Fibroblast of upper back skin (primary cell): ENCODE measurements around the gene PCSK6.
"Not testable (repeated sequence)": the region's sequence is repeated elsewhere in the genome, so short reads cannot be mapped to it uniquely, and the experiment has no call there.

Experiments used
- DNase-seq: peaks from one replicate; pipeline ENCODE4 v3.0.0-alpha.2; 2013

The PCSK6 gene

DNA sequence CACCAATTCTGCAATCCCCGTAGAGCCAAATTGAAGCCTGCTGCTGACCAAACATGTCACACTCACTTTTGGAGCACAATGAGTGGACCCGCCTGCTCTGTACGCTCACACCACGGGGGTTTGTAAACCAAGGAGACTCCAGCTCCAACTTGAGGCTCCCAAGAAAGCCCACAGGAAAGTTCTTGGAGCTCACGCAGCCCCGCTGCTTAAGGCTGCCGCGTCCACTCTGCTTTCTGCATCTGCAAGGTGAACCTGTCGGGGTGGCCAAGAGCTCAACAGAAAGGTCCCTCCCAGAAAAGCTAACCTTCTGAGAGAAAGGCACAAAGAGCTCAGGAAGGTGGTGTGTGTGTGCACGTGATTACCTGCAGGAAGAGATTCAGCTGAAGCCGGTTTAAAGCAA lies 94.9 kb downstream of the PCSK6 start:
- no peak for DNase-seq

DNA sequence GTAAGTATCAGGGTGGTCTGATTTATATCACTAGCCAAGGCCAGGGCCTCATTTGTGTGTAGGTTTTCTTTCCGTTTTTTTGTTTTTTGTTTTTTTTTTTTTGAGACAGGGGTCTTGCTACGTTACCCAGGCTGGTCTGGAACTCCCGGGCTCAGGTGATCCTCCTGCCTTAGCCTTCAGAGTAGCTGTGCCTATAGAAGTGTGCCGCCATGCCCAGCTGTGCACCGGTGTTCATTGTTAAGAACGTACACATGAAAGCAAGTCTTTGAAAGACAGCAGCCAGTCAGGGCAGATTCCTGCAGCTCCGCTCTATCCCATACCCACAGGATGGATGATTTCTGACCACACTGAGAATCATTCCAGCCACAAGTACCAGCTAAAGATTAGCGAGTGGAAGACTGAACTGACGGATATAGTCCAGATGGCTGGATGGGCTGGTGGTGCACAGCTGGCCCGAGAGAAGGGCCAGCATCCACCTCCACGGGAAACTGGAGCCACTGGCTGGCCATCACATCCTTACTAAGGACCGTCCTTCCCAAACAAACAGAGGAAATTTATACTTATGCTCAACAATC lies 95.4 kb downstream of the PCSK6 start:
- DNase-seq = no peak

DNA sequence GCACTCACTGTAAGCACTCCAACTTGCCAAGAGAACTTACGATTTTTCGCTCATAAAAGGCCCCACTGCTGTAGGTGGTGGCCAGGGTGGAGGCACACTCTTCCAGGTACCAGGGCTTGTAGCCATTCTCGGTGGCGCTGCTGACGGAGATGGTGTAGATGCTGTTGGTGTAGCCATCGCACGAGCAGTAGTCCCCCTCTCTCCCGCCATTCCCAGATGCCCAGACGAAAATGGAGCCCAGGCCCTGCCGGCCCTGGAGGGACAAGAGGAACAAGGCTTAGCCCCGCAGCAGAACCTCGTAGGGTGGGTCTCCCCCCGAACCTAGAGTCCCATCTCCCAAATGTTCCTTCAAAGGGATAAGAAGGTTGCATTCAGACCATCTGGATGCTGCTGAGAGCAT lies 96.3 kb downstream of the PCSK6 start:
- no peak for DNase-seq

DNA sequence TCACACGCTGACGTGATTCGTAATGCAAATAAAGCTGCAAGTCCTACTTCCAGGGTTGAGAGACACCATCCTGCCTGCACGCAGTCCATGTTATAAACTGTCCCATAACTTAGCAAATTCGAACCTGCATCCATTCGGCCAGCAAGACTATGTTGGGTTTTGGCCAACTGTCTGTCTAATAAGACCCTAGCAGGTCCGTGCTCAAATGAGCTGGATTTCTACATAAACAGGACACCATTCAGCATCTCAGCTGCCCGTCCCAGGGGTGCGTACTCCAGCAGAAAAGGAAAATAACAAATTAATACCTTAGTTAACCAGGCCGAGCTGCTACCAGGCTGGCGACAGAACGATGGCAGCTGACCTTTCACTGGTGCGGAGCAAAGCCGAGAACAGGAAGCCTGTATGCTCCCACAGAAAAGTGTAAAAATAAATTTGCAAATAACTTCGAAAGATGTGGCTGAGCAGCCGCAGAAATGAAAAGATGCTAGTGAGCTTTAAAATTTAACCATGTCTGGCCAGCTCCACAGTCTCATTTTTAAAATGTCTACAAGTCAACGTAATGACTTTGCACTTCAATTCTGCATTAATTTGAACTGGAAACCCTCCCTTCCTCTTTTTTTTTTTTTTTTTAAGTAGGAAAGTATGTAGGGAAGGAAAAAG lies 97.4 kb downstream of the PCSK6 start:
- no peak for DNase-seq

DNA sequence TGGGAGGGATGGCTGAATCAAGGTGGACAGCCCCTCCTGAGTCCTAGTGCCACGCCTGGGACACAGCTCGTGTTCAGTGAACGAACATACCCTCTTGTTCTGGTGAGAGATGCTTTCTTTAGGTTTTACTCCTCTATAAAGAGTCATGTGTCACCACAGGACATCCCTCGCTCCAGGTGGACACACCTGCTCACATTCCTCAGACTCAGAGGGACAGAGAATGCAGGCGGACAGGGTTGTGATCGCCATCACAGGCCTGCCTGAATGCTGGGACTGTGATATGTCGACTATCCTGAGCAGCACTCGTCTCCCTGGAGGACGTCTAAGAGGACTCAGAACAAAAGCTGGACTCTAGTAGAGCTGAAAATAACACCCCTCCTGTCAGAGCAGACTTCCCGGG lies 98.1 kb downstream of the PCSK6 start:
- no peak for DNase-seq

DNA sequence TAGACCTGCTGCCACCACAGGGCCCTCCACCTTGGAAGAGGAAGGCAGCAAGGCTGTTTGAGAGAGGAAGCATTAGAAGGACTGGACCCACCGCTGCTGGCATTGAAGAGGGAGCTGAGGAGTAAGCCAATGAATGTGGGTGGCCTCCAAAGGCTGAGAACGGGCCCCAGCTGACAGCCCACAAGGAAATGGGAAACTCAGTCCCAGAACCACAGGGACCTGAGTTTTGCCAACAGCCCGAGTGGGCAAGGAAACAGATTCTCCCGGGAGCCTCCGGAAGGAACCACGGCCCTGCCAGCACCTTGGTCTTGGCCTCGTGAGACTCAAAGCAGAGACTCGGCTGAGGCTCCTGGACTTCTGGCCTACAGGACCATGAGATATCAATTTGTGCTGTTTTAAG lies 99.0 kb downstream of the PCSK6 start:
- DNase-seq = no peak

DNA sequence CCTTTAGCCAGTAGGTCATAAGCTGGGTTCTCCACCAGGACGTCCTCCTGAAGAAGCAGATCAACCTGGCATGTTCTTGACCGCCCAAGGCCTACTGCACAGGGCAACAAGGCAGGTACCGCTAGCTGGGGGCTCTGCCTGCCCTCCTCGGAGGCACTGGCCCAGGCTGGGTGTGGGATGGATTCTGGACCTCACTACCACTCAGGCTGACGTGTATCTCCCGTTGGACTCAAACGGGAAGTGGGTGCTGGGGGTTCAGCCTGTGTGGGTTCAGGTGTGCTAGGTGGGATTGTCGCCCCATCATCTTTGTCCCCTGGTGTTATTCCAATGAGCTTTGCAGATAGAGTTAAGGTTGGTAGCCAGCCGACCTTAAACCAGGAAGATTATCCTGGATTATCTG lies 99.4 kb downstream of the PCSK6 start:
- no peak for DNase-seq

DNA sequence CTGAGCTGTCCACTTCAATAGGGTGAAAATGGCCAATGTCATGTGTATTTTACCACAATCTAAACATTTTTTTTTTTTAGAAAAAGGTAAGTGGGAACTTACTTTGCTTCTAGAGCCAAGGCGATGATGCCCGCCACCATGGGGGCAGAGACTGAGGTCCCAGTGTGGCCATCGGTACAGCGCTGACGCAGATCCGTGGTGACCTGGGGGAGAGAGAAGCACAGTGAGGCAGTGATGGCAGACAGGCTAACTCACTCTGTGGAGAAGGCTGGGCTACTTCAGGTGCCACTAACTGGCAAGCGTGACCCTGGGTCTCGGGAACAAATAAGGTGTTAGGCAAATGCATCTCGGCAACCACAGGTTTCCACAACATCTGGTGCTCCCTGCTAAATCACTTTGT lies 100.1 kb downstream of the PCSK6 start:
- DNase-seq = no peak

DNA sequence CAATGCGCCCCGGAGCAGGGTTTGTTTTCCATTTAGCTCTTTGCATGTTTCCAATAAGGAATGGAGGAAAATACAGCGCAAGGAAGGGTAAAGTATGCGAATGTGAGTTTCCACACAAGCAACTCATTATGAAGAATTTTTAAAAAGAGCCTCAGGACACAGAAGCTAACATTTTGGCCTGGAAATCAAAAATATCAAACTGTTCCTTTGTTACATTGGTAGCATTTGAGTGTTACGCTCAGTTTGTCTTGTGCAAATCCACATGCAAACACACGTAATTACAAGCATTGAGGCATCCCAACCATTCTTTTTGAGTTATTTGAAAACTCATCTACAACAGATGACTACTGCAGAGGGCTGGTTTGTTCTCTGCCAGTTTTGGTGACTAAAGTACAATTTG lies 101.5 kb downstream of the PCSK6 start:
- no peak for DNase-seq

DNA sequence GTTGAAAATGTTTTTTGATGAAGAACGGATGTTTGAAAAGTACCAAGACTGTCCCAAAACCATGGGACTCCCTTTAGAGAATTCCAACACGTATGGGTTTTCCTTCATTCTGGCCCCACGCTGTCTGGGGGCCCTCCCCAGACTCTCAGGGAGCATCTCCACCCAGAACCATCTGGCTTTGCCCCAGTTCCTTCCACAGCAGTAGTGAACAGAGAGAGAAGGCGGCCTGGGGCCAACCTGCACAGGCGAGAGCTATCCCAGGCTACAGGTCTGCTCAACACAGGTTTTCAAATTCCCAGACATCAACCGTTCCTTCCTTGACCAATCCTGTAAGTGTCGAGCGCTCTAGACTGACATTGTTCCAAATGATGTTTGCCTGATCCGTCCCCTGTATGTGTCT lies 101.9 kb downstream of the PCSK6 start:
- DNase-seq = no peak

DNA sequence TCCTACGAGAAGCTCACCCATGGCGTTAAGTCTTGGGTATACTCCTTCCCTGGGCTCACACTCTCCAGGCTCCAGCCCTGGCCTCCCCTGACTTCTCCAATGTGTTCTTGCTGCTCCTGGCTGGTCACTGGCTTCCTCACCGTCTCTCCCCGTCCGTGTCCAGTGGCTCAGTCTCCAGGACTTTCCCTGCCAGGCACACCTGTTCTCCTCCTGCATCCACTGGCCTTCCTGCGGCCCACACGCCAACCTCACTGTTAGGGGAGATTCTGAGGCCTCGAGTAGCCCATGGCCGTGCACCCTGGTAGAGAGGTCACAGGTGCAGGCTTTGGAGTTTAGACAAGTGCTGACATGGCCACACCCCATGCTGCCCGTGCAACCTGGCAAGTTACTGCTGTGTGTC lies 102.5 kb downstream of the PCSK6 start:
- no peak for DNase-seq

DNA sequence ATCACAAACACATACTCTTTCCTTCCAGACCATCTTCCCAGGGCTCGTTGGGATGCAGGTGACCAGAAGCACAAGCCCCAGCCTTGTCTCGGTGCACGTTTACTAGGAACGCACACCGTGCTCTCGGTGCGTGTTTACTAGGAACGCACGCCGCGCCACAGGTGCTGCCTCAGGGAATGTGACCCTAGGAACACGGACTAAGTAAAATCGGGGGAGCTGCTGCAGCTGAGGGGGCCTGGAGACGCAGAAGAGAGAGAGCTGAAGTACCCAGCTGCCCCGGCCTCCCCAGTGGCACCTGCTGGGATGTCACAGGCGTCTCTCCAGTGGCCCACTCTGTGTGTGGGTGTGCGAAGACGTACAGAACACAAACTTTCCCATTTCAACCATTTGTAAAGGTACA lies 103.5 kb downstream of the PCSK6 start:
- DNase-seq = no peak

DNA sequence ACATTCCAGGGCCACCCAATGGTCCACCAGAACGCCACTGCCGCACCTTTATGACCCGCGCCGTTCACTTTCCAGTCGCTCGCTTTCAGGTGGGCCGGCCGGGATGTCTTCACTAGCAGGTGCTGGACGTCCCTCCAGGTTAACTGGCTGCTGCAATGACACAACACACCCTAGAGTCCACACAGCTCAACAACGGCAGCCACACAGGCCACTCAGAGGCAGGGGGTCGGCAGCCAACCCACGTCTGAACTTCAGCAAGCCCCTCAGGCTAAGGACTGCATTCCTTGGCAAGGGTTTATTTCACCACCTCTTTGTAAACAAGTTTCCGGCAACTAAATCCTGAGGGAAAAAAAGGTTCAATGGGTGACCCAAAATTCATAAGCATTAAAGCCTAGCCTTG lies 105.2 kb downstream of the PCSK6 start:
- no peak for DNase-seq

DNA sequence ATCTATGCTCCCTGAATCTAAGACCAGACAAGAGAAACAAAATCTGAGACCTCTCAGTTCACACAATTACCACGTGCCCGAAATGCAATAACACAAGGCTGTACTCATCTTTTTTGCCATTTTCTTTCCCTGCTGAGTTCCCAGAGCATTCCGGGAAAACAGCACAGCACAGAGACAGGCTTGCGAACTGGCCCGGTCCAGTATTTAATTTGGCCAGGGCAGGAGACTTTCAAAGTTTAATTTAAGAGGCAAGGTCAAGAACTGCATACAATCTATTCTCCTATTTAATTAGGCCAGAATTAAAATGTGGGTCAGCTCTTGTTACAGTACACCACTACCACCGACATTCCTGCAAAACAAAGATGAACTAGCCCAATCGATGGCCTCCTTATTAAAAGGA lies 107.0 kb downstream of the PCSK6 start:
- no peak for DNase-seq

DNA sequence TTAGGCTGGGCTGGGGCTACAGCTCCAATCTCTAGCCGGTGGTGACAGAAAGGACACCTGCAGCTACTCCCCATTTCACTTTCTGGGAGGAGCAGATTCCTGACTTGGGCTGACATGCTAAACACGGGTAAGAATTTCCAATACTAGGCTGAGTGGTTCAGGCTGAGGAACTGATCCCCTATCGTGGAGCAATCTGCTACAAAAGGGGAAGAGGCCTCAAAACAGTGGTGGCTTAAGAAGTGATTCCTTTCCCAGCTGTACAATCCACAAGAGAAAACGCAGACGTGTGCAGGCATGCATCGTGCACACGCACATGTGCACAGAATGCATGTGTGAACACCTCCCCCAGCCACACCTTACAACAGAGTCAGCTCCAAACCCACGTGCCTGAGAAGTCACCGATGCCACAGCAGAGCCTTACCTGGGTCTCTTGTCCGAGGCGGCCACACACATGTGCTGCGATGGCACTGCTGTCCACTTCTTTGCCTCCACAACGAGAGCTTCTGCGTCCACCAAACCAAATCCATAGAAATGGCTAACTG lies 107.8 kb downstream of the PCSK6 start:
- DNase-seq = no peak

DNA sequence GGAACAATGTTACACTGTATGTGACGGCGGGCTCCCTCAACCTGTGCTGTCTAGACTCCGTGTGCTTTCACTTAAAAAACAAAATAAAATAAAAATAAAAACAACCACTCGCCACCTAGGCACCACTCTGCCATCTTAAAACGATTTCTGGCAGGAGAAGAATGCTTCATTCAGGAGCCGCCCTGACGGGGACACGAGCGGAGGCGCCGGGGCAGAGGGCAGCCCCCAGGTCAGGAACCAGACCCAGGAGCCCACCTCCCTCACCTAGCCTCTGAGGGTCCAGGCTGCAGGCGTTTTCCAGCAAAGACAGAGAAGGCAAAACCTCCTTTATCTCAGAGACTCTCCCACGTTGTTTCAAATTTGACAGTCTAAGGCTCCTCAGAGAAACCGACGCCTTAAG lies 109.4 kb downstream of the PCSK6 start:
- DNase-seq = no peak

DNA sequence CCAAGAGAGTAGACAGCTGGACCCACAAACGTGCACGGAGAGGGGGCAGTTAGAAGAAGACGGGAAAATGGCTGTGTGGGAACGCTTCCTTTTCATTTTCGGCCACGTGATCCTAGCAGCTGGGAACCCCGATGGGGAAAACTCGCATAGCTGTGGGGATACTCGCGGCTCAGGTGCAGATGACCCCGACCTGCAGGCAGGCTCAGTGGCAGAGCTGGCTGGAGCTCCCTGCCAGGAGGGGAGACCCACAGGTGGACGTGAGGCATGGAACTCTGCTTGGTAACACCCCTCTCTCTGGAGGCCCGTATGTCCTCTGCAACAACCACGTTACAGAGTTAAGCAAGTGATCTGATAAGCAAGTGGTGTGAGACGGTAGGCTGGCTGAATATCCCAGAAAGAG lies 109.9 kb downstream of the PCSK6 start:
- DNase-seq = no peak

DNA sequence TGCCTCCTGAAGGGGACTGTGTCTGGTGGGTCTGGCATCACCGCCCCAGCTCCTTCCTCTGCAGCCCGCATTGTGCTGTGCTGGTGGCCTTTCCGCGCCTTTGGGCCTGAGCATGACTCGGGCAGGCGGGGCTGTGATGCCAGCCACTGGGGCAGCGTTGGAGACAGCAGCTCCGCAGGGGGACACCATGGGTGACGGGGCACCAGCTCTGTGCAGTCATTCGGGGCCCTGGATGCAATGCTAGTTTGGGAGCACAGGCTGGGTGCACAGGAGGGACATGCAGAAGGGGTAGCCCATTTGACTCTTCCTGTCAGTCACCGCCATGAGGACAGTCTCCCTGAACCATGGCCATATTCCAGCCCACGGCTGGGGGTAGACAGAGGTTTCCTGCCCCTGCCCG lies 110.6 kb downstream of the PCSK6 start:
- DNase-seq = no peak

DNA sequence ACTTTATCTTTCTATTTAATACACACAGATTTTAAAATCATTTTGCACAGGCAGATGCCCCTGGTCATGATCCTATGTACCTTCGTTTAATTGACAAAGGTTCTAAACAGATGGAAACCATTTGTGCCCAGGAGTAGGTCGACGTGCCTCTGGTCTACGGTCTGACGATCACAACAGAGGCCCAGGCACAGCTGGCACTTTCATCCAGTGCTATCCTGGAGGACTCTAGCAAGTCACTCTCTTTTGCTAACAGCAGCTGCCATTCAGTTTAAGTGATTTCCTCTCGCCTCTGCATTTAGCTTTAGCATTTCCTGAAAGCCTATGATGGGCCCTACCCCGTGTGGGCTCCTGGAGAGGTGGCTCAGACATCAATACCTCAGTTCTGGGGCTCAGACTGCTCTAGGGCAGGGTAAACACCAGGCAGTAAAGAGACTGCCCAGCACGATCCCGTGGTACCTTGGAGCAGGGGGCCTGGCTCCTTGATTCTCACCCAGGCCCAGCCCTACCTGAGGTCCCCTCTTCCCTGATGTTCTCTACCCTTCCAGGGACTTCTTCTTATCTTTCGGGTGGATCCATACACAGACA lies 111.2 kb downstream of the PCSK6 start:
- no peak for DNase-seq

DNA sequence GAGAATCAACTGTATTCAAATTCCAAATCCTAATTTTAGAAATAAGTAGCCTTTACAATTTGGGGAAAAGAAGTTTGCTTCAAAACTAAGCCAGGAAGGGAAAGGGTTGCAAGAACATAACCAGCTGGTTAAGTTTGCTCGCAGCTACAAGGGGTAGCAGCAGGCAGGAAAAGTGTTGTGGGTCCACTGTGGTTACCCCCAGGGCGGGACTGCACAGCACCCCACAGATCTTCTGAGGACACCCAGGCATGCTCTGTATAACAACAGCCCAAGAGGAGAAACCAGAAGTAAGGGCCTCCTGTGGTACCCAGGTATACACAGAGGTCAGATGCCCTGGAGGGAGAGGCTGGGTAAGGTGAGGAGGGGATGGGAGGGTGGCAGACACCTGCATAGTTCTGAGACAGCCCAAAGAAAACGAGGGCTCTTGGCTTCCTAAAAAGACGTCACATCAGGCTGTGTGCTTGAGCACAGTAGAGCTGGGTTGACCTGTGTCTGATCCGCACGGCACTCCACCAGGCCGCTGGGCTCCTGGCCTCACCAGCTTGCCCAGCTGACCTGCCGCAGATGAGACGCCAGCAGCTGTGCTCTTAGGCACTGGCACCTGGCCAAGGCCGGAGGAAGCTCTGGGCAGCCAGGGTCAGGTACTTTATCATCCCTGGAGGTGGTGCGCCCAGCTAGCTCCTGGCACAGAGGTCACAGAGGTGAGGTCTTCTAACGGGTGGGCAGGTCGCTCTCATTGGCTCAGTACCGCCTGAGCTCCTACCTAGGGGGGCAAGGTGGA lies 112.7 kb downstream of the PCSK6 start:
- DNase-seq = no peak

DNA sequence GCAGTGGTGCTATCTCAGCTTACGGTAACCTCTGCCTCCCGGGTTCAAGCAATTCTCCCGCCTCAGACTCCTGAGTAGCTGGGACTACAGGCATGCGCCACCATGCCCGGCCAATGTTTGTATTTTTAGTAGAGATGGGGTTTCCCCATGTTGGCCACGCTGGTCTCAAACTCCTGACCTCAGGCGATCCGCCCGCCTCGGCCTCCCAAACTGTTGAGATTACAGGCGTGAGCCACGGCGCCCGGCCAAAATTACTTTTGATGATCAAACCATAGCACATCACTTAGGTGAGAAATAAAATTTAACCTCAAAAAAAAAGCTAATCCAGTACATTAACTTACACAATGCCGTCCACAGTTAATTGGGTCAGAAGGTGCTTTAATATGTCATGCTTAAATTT lies 114.5 kb downstream of the PCSK6 start:
- DNase-seq = not testable (repeated sequence)

DNA sequence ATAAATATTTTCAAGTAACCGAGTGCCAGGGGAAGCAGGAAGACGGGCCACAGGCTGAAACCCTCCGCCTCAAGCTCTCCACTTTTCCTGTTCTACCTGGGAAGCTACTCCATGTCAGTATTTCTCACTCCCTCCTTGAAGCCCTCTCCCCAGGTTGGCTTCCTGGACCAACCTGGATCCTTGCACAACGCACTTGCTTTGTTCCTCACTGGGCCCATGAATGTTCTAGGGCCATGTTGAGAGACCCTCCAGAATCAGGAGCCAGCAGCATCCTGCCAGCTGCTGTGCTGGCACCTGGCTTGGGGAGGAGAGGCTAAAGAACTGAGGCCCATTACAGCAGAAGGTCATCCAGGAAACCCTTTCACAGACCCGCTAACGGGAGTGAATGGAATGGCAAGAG lies 115.2 kb downstream of the PCSK6 start:
- DNase-seq = no peak

DNA sequence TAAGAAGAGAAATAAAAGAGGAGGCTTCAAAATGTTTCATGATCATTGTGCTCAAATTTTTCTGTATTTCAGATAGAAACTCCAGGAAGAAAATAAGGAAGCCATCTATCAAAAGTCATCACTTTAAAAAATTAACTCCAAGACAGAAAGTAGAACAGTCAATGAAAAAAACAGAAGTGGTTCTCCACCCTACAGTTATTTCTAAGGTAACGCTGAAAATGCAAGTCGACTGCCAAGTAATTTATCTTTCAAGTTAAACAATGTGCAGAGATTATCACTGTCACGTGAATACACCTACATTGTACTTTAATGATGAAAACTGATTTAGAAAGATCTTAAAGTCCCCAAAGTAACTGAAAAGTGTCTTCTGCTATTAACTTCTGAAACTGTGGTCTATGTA lies 115.9 kb downstream of the PCSK6 start:
- no peak for DNase-seq

DNA sequence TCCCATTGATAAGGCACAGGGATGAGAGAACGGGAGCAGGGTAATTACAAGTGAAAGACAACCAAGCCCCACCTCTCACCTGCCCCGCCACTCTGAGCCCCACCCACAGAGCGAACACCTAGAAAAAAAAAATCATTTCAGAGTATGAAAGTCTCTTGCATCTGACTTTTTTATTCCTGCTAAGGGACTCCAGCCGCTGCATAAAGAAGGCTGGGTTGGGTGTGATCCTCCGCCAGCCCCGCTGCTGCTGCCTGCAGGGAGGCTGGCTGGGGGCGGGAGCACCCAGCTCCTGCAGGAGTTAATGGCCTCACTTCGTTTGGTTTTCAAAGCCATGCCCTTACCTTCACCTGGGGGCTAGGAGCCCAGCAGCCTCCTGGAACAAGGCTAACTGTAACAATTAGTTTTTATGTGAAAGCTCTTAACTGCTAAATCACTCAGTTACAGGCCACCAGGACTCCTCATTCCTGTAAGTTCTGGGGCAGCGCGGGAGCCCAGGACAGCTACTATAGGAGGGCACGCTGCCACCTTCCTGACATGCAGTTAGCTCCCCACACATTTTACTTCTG lies 116.5 kb downstream of the PCSK6 start:
- no peak for DNase-seq
